Glutamatergic neuron (in vitro differentiated cells): Measurements from ENCODE around the gene MSI2. TPM values are rescaled to one million over a fixed set of nuclear protein-coding genes. Genes with fewer than 3 reads are reported as not detected.
A peak's percentile ranks its signal among the peaks of the same experiment; 100 is the strongest.

Experiments used
- DNase-seq: peaks from one replicate; pipeline ENCODE4 v3.0.0; 2022
- H3K27ac Mint-ChIP-seq: one replicate; pipeline ENCODE4 v1.8.0; 2020; ENCODE audit warnings: mild to moderate bottlenecking, mixed read lengths, inconsistent platforms; ENCODE audit not compliant: unreplicated experiment
- H3K27me3 Mint-ChIP-seq: one replicate; pipeline ENCODE4 v1.8.0; 2020; ENCODE audit warnings: mild to moderate bottlenecking, moderate library complexity, mixed read lengths, inconsistent platforms; ENCODE audit not compliant: unreplicated experiment
- H3K36me3 Mint-ChIP-seq: one replicate; pipeline ENCODE4 v1.8.0; 2020; ENCODE audit warnings: mild to moderate bottlenecking, mixed read lengths, inconsistent platforms; ENCODE audit not compliant: unreplicated experiment
- H3K4me1 Mint-ChIP-seq: one replicate; pipeline ENCODE4 v1.8.0; 2020; ENCODE audit warnings: mild to moderate bottlenecking, low read depth, mixed read lengths, inconsistent platforms; ENCODE audit not compliant: unreplicated experiment
- H3K4me3 Mint-ChIP-seq: one replicate; pipeline ENCODE4 v1.8.0; 2020; ENCODE audit warnings: mild to moderate bottlenecking, mixed read lengths, inconsistent platforms; ENCODE audit not compliant: unreplicated experiment
- H3K9me3 Mint-ChIP-seq: one replicate; pipeline ENCODE4 v1.8.0; 2020; ENCODE audit warnings: mild to moderate bottlenecking, moderate library complexity, mixed read lengths, inconsistent platforms; ENCODE audit not compliant: unreplicated experiment
- total RNA-seq: library from RNA; stranded (reverse); fragmentation: NEBNext Ultra II Directional; extraction: Animal tissue kit (Norgen Biotek cat#: 25700); gene quantifications from one replicate; pipeline ENCODE4 v1.2.1, GENCODE V29; 2021; ENCODE audit not compliant: unreplicated experiment
- TF ChIP-seq, protein P1 (sequence below): fragments of 200-600 bp; sonication (generic); IDR thresholded peaks from one replicate; pipeline ENCODE4 v1.5.0; 2021; ENCODE audit not compliant: partially characterized antibody, unreplicated experiment

Gene MSI2
- total RNA-seq, 1 donor from 2014 or later: 141 TPM

DNA sequence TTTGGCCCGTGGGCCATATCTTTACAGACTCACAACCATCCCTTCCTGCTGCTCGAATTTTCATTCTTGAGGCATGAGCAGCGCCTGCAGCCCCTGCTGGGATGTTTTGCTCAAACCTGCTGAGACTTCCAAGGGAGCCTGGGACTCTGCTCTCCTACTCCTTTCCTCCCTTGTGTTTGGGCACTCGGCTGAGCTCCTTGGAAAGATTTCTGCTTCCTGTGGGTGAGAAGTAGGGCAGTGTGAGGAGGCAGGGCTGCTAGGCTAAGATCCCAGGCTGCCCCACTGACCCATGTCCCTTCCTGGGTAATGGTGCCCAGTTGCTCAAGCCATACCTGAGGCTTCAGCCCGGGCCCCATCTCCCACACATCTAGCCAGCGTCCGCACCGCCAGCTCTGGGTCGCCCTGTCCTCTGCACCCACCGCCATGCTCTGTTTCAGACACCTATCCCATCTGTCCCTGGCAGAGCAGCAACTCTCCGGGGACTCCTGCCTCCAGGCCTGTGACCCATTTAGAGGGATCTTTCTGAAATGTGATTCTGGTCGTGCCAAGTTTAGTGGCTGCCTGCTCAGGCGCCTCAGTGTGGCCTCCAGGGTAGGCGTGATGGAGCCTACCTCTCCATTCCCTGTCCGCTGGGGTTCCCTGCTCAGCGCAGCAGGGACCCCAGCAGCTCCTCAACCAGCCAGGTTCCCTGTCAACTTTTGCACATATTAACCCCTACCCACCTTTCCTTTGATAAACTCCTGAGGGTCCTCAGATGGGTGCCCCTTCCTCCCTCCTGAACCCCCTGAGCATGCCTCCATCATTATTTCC lies 298.7 kb downstream of the MSI2 start:
- H3K9me3 Mint-ChIP-seq: peaks cover 21% of the 10 kb centered on the region
- H3K4me1 Mint-ChIP-seq: peaks cover 82% of the 10 kb centered on the region
- no peak for DNase-seq
- H3K27me3 Mint-ChIP-seq: peaks cover 14% of the 10 kb centered on the region
- TF ChIP-seq, protein P1, sequence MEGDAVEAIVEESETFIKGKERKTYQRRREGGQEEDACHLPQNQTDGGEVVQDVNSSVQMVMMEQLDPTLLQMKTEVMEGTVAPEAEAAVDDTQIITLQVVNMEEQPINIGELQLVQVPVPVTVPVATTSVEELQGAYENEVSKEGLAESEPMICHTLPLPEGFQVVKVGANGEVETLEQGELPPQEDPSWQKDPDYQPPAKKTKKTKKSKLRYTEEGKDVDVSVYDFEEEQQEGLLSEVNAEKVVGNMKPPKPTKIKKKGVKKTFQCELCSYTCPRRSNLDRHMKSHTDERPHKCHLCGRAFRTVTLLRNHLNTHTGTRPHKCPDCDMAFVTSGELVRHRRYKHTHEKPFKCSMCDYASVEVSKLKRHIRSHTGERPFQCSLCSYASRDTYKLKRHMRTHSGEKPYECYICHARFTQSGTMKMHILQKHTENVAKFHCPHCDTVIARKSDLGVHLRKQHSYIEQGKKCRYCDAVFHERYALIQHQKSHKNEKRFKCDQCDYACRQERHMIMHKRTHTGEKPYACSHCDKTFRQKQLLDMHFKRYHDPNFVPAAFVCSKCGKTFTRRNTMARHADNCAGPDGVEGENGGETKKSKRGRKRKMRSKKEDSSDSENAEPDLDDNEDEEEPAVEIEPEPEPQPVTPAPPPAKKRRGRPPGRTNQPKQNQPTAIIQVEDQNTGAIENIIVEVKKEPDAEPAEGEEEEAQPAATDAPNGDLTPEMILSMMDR: no peak
- peak overlapping the region; percentile 93 for H3K27ac Mint-ChIP-seq
- peak overlapping the region; percentile 73 for H3K4me3 Mint-ChIP-seq
- no peaks in the 10 kb centered on the region for H3K36me3 Mint-ChIP-seq

DNA sequence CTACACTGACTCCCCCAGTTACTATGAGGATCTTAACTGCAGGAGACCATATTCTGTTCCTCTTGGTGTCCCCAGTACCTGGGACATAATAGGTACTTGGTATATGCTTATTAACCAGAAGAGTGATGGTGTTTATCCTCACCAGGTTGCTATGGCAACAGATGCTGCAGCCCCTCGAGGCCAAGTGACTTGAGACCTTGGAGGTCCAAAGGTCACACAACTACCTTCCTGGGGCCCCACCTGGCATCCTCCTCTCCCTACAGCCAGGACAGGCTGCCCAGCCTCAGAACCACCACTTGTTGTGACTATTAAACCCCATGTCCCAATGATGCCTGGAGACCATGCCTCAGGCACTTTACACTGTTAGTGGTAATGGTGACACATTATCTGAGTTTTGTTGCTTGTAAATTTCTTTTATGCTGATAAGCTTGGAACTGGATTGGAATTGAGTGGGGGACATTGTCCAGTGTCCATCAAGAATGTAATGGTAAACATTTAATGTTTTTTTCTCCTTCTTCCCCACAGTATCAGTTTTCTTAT lies 299.4 kb downstream of the MSI2 start:
- H3K4me1 Mint-ChIP-seq: peaks cover 78% of the 10 kb centered on the region
- H3K27me3 Mint-ChIP-seq: peaks cover 12% of the 10 kb centered on the region
- H3K36me3 Mint-ChIP-seq: no peaks in the 10 kb centered on the region
- TF ChIP-seq, protein P1: no peak
- peak overlapping the region; percentile 59 for H3K4me3 Mint-ChIP-seq
- DNase-seq: no peak
- peak overlapping the region; percentile 93 for H3K27ac Mint-ChIP-seq
- H3K9me3 Mint-ChIP-seq: peaks cover 21% of the 10 kb centered on the region

DNA sequence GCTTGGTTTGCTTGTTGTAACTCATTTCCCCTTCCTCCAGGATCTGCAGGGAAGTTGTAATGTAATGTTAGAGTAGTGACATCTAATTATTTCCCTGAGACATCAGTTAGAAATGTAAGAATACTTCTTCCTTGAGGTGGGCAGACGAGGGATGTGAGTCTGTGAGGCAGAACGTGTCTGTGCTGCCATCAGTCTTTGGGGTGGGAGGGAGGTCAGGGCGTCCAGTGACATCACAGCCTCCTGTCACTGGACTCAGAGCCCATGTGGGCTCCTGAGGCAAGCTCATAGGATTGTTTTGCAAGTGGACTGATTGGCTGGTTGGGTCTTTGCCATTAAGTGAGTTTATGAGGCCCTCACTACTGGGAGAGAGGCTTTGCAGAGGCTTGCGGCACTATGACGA lies 300.0 kb downstream of the MSI2 start:
- peak overlapping the region; percentile 93 for H3K27ac Mint-ChIP-seq
- DNase-seq: no peak
- peaks cover 75% of the 10 kb centered on the region for H3K4me1 Mint-ChIP-seq
- peaks cover 21% of the 10 kb centered on the region for H3K9me3 Mint-ChIP-seq
- peak overlapping the region; percentile 45 for H3K4me3 Mint-ChIP-seq
- H3K36me3 Mint-ChIP-seq: no peaks in the 10 kb centered on the region
- TF ChIP-seq, protein P1: no peak
- peaks cover 11% of the 10 kb centered on the region for H3K27me3 Mint-ChIP-seq

DNA sequence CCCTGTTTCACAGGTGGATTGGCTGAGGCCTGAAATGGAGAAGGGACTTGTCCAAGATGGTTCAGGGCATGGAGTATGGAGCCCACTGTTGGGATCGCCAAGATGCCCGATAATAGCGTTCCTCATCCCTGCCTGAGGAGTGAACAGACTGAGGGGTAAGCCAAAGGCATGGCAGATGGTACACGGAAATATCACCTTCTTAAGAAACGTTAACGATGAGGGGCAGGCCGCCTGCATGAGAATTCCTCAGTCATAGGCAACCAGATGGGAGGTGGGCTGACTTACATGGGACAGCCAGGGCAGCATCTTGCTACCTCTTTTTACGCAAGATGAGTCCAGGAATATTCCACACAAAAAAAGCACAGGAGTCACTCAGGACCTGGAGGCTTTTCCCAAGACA lies 300.7 kb downstream of the MSI2 start:
- H3K9me3 Mint-ChIP-seq: peaks cover 22% of the 10 kb centered on the region
- no peak overlapping the region for H3K27ac Mint-ChIP-seq
- H3K4me3 Mint-ChIP-seq: peak overlapping the region; percentile 23

More for the DNA sequence above, 300.7 kb downstream of the MSI2 start:
- no peaks in the 10 kb centered on the region for H3K36me3 Mint-ChIP-seq
- H3K4me1 Mint-ChIP-seq: peaks cover 71% of the 10 kb centered on the region
- DNase-seq: no peak
- TF ChIP-seq, protein P1: no peak
- peaks cover 12% of the 10 kb centered on the region for H3K27me3 Mint-ChIP-seq
